GM12864 (cell line): ENCODE measurements around the gene VPS50.

ENCODE experiments used
- DNase-seq: peaks from one replicate; pipeline ENCODE4 v3.0.0-alpha.2; 2011; ENCODE audit warnings: low read depth
- H3K4me3 ChIP-seq: 2 replicates; pipeline ENCODE4 v1.5.1; 2011; ENCODE audit warnings: mild to moderate bottlenecking, low read depth, low read length, control low read depth
- TF ChIP-seq, protein P1 (sequence below): IDR thresholded peaks from 2 replicates; pipeline ENCODE4 v1.5.1; 2011; ENCODE audit warnings: low read depth, mild to moderate bottlenecking, moderate library complexity, low read length, control low read depth, inconsistent platforms; ENCODE audit errors: missing control alignments

VPS50 gene

DNA sequence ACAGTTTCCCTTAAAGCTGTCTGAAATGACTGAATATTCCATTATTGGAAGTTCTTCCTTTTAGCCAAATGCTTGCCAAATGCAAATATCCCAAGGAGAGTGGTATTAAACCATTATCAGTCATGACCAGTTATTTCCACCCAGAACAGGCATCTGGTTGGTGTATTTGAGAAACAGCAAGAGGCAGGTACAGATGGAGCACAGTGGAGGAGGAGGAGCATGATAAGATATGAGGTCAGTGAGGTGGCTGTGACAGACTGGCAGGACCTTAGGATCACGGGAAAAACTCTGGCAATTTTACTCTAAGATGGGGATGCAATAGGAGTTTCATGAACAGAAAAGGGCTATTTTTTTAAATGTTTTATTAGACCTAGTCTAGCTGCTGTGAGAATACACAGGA is 12.3 kb upstream of the VPS50 start:
- no peak for DNase-seq
- no peak overlapping the region for H3K4me3 ChIP-seq
- TF ChIP-seq, protein P1, sequence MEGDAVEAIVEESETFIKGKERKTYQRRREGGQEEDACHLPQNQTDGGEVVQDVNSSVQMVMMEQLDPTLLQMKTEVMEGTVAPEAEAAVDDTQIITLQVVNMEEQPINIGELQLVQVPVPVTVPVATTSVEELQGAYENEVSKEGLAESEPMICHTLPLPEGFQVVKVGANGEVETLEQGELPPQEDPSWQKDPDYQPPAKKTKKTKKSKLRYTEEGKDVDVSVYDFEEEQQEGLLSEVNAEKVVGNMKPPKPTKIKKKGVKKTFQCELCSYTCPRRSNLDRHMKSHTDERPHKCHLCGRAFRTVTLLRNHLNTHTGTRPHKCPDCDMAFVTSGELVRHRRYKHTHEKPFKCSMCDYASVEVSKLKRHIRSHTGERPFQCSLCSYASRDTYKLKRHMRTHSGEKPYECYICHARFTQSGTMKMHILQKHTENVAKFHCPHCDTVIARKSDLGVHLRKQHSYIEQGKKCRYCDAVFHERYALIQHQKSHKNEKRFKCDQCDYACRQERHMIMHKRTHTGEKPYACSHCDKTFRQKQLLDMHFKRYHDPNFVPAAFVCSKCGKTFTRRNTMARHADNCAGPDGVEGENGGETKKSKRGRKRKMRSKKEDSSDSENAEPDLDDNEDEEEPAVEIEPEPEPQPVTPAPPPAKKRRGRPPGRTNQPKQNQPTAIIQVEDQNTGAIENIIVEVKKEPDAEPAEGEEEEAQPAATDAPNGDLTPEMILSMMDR: no peak

DNA sequence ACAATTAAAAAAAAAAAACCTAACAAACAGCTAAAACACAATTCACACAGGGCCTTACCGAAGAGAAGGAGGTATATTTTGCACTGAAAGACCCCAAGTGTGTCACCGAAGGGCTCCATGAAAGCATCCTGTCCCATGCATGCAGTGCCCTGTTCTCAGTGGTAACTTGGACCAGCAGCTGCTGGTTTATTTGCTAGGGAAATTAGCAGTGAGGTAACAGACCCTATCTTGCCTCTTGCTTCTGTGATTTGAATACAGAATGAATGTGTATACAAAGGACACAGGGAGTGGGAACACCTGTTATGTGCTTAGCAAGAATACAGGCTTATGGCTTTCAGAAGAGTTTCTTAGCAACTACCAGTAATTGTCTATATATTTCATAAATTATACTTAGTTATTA is 5.9 kb upstream of the VPS50 start, which contains the start of gene HEPACAM2:
TSS of gene HEPACAM2 (minus strand) at position 160 of the 400 bp plus-strand sequence.
- TF ChIP-seq, protein P1: no peak
- no peak within 1 kb of the TSS for H3K4me3 ChIP-seq
- no peak for DNase-seq

DNA sequence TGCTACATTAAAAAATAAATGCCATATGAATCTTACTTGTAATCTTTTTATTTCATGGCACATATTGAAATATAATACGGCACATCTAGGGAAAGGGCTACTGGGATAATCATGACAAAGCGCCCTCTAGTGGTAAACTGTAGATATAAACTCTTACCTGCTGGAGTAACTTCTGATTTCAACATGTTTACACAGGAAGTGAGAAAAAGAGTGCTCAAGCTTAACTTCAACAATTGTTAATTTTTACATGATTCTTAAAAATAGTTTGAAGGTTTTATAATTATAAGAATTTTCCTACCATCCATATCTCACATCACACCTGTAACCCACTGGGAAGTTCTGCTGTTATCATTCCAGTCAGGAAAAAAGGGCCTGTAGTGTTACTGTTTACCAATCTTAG is 3.9 kb upstream of the VPS50 start:
- no peak overlapping the region for H3K4me3 ChIP-seq
- peak; percentile 36 for DNase-seq
- TF ChIP-seq, protein P1: peak; percentile 55

DNA sequence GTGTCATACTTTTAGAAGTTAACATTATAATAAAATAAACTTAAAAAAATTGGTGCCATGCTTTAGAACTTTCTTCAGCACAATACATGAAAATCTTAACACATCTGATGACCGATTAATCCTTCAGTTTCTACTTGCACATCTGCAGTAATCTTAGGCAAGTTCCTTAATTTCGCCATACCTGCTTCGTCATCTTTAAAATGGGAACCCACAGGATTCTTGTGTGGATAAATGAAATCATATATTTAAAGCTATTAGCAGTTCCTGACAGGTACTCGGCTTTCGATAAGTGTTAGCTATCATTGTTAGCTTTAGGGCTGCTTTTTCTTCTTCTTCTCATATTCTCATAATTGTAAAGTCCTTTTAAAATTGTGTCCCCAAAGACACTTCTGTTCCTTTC is 907 bp upstream of the VPS50 start:
- H3K4me3 ChIP-seq: peak overlapping the region; percentile 64
- TF ChIP-seq, protein P1: no peak
- DNase-seq: no peak

DNA sequence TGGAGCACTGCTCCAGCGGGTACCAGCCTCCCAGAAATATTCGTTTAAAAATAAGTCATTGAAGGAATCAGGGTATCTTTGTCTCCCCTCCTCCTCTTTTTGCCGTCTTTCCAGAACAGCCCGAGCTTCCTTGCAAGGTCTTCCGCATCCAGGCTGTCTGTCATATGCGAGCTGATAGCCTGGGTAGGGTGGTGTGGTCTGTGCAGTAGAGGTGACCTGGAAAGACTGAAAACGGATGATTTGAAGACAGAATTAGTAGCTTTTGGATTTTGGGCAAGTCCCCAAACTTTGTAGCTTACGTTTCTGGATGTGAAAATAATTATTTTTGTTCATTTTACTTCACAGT is 480 bp downstream of the VPS50 start:
- H3K4me3 ChIP-seq: peak overlapping the region; percentile 64
- no peak for DNase-seq
- TF ChIP-seq, protein P1: no peak

DNA sequence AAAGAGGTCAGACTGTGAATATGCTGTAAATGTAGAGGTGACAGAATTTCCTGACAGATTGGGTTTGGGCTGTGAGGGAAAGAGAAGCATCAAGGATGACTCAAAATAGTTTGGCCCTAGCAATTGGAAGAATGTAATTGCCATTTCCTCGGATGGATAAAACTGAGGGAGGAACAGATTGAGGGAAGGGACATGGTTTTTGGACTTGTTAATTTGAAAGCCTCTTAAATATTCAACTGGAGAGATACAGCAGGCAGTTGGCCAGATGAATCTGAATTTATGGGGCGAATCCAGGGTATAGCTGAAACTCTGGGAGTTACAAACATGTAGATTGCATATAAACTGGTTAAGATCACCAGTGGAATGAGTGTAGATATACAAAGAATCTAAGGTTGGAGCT is 3.4 kb downstream of the VPS50 start:
- no peak overlapping the region for H3K4me3 ChIP-seq
- no peak for DNase-seq
- TF ChIP-seq, protein P1: no peak

DNA sequence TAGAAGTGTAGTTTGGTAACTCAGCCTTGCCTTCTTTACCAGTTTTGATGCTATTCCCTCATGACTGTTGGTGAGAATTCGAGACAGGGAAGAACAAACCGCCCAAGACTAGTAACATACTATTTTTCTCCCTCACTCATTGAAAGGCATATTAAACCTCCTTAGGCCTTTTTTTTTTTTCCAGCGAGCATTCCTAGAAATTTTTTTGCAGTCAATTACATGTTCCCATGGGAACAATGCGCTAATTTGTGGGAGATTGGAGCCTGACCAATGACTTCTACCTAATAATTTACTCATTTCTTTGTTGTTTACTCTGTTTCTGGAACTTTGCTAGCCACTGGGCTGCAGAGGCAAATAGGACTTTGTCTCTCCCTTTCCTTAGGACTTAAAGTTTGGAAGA is 6.0 kb downstream of the VPS50 start:
- no peak overlapping the region for H3K4me3 ChIP-seq
- no peak for DNase-seq
- TF ChIP-seq, protein P1: no peak
